Activated CD8-positive, alpha-beta memory T cell treated with anti-CD3 and anti-CD28 coated beads, Interleukin-2, amount 10 ng/mL, durations not matched to agents 7 days and 5 days (primary cell): ENCODE measurements around the gene TATDN2. TPM values are rescaled to one million over a fixed set of nuclear protein-coding genes. Genes with fewer than 3 reads are reported as not detected.
"Not testable (repeated sequence)": the region's sequence is repeated elsewhere in the genome, so short reads cannot be mapped to it uniquely, and the experiment has no call there.

Experiments used
- ATAC-seq: fragments of 150-1000 bp; cut with Tn5 transposase; one replicate; pipeline ENCODE4 v1.10.0; 2021; ENCODE audit warnings: moderate library complexity
- CTCF ChIA-PET: fragments of 350-600 bp; sonication (Branson Sonifier 250); formaldehyde crosslinking; loops from one replicate; lab custom pipeline; 2021; ENCODE audit warnings: antibody characterized with exemption; lab: Charles Lee
- DNase-seq: peaks from one replicate; pipeline ENCODE4 v3.0.0-alpha.2; 2020
- H3K27ac Mint-ChIP-seq: one replicate; pipeline ENCODE4 v1.8.0; 2021; ENCODE audit warnings: mild to moderate bottlenecking, mixed read lengths
- H3K27me3 Mint-ChIP-seq: one replicate; pipeline ENCODE4 v1.8.0; 2021; ENCODE audit warnings: mixed read lengths
- H3K36me3 Mint-ChIP-seq: one replicate; pipeline ENCODE4 v1.8.0; 2021; ENCODE audit warnings: mild to moderate bottlenecking, mixed read lengths
- H3K4me1 Mint-ChIP-seq: one replicate; pipeline ENCODE4 v1.8.0; 2021; ENCODE audit warnings: mixed read lengths
- H3K4me3 Mint-ChIP-seq: one replicate; pipeline ENCODE4 v1.8.0; 2021; ENCODE audit warnings: mild to moderate bottlenecking, moderate library complexity, mixed read lengths
- H3K9me3 Mint-ChIP-seq: one replicate; pipeline ENCODE4 v1.8.0; 2022; ENCODE audit warnings: low read depth, mixed read lengths
- total RNA-seq, 2 experiments: library from RNA; stranded (reverse); gene quantifications; one replicate each; pipeline ENCODE4 v1.2.3, GENCODE V29; 2021

Gene TATDN2
- total RNA-seq, 2 experiments from 2014 or later: 60.2 to 67.1 TPM

GRCh38 chr3:10290481-10291176, 42.4 kb downstream of the TATDN2 start:
- ATAC-seq: no peak
- Mint-ChIP-seq H3K36me3 (peaks cover 12% of the 10 kb centered on the region), H3K4me3 (no peak overlapping the region), H3K27me3 (no peaks in the 10 kb centered on the region), H3K27ac (no peak overlapping the region), H3K9me3 (no peaks in the 10 kb centered on the region), H3K4me1 (peaks cover 7% of the 10 kb centered on the region)
- no peak for DNase-seq
- CTCF ChIA-PET: interaction anchor here (0.7 kb wide), 1 partner anchor 39 kb away, joined by 3 read pairs; no protein-coding TSS in a partner anchor

- H3K4me3 Mint-ChIP-seq: no peak overlapping the region
- H3K4me1 Mint-ChIP-seq: peaks cover 4% of the 10 kb centered on the region
- ATAC-seq (no peak), DNase-seq (no peak)
- H3K36me3 Mint-ChIP-seq: peaks cover 15% of the 10 kb centered on the region
- peak overlapping the region; percentile 36 for H3K27ac Mint-ChIP-seq
- H3K9me3 Mint-ChIP-seq: no peaks in the 10 kb centered on the region
- H3K27me3 Mint-ChIP-seq: no peaks in the 10 kb centered on the region
- CTCF ChIA-PET: no interaction called here
Observed at GRCh38 chr3:10291641-10292040, 43.4 kb downstream of the TATDN2 start.

DNA sequence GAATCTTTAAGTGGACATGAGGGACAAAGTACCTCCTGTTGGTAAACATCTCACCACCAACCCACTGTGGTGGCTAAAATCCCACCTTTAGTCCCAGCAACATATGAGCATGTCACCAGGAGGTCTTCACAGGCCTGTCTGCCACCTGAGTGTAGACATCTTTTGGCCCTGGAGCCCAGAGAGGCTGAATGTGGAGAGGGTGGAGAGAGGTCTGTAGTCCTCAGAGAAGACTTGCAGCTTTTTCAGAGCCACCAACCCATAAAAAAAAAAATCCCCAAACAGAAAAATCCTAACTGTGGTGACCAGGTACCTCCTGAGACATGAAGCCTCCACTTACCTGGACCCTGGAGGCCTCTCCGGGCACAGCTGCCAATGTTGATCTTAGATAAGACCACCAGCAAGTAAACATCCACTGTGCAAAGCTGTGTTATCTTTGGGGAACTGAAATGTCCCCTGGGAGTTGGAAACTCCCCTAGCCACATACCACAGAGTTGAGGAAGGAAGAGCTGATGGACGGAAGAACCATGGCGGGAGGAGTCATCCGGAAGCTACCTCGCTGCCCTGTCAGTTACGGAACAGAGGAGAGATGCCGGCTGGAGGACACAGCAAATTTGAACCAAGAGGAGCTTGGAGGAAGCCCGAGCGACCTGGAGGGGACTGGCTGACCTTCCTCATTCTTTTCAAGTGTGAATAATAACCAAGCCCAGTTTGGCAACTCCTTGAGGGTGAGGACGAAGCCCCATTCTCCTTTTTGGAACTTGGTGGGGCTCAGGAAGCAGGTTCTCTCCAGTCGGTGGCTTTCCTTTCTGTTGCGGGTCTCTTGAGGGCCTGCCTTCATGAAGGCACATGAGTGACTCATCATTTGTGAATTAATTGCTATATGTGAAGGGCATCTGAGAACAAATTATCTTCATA, 44.5 kb downstream of the TATDN2 start, which contains the start of gene GHRL:
Gene GHRL, minus strand, starts transcription at position 443 of the 915 bp plus-strand sequence. CDS start 2,767 bp downstream, outside the sequence.
- Mint-ChIP-seq H3K4me3 (no peak within 1 kb of the TSS), H3K4me1 (peaks cover 2% of the 10 kb centered on the region), H3K27ac (no peak within 1 kb of the TSS), H3K9me3 (no peaks in the 10 kb centered on the region), H3K36me3 (peaks cover 20% of the 10 kb centered on the region), H3K27me3 (no peaks in the 10 kb centered on the region)
- DNase-seq (no peak), ATAC-seq (no peak)
- CTCF ChIA-PET: no interaction called here

DNA sequence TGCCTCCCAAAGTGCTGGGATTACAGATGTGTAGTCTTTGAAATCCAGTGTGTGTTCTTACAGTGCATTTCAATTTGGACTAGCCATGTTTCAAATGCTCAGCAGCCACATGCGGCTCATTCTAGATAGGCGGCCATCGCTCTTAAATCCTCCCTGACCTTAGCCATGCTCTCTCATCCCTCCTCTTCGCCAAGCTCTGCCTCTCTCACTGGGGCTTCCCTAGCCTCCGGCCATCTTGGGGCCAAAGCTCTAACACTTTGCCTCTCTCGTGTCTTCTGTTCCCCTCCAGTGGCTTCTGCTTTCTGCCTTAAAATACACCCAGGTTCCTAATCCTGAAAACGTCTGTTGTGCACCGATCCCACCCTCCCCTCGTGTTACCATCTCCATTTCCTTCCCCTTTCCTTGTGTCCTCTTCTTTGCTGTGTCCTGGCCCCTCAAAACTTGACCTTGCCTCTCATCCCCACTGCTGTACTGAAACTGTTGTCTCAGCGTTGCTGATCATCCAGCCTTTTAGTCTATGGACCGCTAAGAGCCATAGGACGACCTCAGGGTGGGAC, 45.8 kb downstream of the TATDN2 start:
- H3K4me3 Mint-ChIP-seq: no peak overlapping the region
- no peaks in the 10 kb centered on the region for H3K9me3 Mint-ChIP-seq
- CTCF ChIA-PET: interaction anchor here (0.8 kb wide), 2 partner anchors 348 to 361 kb away, joined by 3 read pairs; no protein-coding TSS in a partner anchor
- H3K4me1 Mint-ChIP-seq: peaks cover 6% of the 10 kb centered on the region
- H3K27me3 Mint-ChIP-seq: no peaks in the 10 kb centered on the region
- peaks cover 22% of the 10 kb centered on the region for H3K36me3 Mint-ChIP-seq
- DNase-seq (no peak), ATAC-seq (no peak)
- peak overlapping the region; percentile 16 for H3K27ac Mint-ChIP-seq

DNA sequence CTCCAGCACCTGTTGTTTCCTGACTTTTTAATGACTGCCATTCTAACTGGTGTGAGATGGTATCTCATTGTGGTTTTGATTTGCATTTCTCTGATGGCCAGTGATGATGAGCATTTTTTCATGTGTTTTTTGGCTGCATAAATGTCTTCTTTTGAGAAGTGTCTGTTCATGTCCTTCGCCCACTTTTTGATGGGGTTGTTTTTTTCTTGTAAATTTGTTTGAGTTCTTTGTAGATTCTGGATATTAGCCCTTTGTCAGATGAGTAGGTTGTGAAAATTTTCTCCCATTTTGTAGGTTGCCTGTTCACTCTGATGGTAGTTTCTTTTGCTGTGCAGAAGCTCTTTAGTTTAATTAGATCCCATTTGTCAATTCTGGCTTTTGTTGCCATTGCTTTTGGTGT, 49.8 kb downstream of the TATDN2 start:
- CTCF ChIA-PET, H3K4me3 Mint-ChIP-seq, H3K27me3 Mint-ChIP-seq, H3K27ac Mint-ChIP-seq, H3K9me3 Mint-ChIP-seq, ATAC-seq, DNase-seq: not testable (repeated sequence)
- Mint-ChIP-seq H3K4me1 (peaks cover 13% of the 10 kb centered on the region), H3K36me3 (peaks cover 36% of the 10 kb centered on the region)

DNA sequence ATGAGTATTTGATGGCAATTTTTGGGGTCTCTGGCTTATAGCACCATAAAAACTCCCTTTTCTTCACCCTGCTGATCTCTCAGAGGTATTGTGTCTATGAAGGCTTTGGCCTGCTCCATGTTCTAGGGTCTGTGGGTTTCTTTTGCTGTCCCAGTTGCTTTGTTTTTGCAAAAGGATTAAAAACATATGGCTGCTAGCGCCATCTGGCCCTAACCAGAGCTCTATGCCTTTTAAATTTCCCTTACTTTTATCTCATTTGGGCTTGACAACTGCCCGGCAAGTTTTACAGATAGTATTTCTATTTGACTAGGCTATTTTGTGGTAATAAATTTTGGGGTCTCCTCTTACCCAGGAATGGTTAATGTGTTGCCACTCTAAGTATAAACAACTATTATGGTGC, 50.9 kb downstream of the TATDN2 start:
- Mint-ChIP-seq H3K36me3 (peaks cover 45% of the 10 kb centered on the region), H3K4me1 (peaks cover 13% of the 10 kb centered on the region), H3K4me3 (no peak overlapping the region), H3K9me3 (no peaks in the 10 kb centered on the region), H3K27ac (peak overlapping the region; percentile 67), H3K27me3 (no peaks in the 10 kb centered on the region)
- DNase-seq: no peak
- CTCF ChIA-PET: interaction anchor here (1.5 kb wide), 1 partner anchor 36 kb away, joined by 6 read pairs; no protein-coding TSS in a partner anchor
- no peak for ATAC-seq

DNA sequence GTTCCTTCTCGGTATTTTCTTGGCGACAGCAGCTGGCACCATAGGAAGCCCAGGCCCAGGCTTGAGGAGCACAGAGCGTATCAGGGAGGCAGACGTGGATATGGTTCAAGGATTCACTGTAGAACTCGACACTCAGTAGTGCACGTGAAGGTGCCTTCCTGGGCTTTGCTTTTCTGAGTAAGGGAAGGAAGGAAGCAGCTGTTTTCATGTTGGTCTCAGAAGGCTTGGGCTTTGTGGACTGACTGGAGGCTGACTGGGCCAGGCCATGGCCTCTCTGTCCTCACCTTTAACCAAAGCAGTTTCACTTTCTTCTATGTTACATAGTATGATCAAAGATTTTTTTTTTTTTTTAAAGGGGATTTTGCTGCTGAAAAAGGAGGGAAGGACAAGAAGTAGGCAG, 51.4 kb downstream of the TATDN2 start:
- peak; percentile 34 for ATAC-seq
- no peaks in the 10 kb centered on the region for H3K9me3 Mint-ChIP-seq
- H3K4me3 Mint-ChIP-seq: no peak overlapping the region
- H3K27me3 Mint-ChIP-seq: no peaks in the 10 kb centered on the region
- no peak for DNase-seq
- H3K4me1 Mint-ChIP-seq: peaks cover 13% of the 10 kb centered on the region
- peak overlapping the region; percentile 67 for H3K27ac Mint-ChIP-seq
- H3K36me3 Mint-ChIP-seq: peaks cover 45% of the 10 kb centered on the region
- CTCF ChIA-PET: interaction anchor here (1.5 kb wide), 1 partner anchor 36 kb away, joined by 6 read pairs; no protein-coding TSS in a partner anchor

DNA sequence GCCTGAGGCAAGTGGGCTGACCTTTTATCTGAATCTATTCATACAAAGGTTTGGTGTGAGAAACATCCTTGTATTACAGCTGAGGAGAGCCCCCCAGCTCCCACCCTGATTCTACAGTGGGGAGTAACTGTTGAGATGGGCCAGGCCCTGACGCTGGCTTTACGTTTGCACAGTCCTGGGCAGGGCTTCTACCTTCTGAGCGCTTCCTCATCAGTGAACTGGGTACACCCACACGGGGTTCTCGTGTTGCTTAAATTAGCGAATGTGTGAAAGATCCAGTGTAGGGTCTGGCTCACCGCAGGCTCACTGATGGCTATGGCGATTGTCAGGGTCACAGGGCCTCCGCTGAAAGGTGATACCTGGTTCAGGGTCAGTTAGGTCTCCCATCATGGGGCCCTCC, 51.8 kb downstream of the TATDN2 start:
- CTCF ChIA-PET: interaction anchor here (1.5 kb wide), 1 partner anchor 36 kb away, joined by 6 read pairs; no protein-coding TSS in a partner anchor
- DNase-seq (no peak), ATAC-seq (no peak)
- Mint-ChIP-seq H3K36me3 (peaks cover 42% of the 10 kb centered on the region), H3K4me1 (peaks cover 13% of the 10 kb centered on the region), H3K9me3 (no peaks in the 10 kb centered on the region), H3K4me3 (no peak overlapping the region), H3K27ac (peak overlapping the region; percentile 67), H3K27me3 (no peaks in the 10 kb centered on the region)

DNA sequence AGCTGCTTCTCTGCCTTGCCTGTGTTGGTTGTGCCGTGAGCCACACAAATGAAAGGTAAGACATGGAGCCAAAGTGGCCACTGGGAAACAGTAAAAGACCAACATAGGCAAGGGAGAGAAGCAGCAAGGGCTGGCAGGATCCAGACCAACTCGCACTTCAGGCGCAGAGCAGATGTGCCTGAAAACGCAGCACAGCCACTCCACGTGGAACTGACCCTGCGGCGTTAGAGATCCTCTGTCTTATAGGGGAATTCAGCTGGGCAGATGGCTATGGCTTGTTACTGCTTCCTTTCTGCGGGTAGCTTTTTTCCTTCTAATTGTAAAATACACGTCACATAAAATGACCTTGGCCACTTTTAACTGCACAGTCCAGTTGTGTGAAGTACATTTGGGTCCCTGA, 54.8 kb downstream of the TATDN2 start:
- H3K36me3 Mint-ChIP-seq: peaks cover 46% of the 10 kb centered on the region
- no peak for DNase-seq
- H3K27me3 Mint-ChIP-seq: no peaks in the 10 kb centered on the region
- no peak overlapping the region for H3K27ac Mint-ChIP-seq
- peaks cover 13% of the 10 kb centered on the region for H3K4me1 Mint-ChIP-seq
- CTCF ChIA-PET: interaction anchor here (1.4 kb wide), 1 partner anchor 19 kb away, joined by 3 read pairs; no protein-coding TSS in a partner anchor
- H3K4me3 Mint-ChIP-seq: no peak overlapping the region
- no peak for ATAC-seq
- no peaks in the 10 kb centered on the region for H3K9me3 Mint-ChIP-seq

DNA sequence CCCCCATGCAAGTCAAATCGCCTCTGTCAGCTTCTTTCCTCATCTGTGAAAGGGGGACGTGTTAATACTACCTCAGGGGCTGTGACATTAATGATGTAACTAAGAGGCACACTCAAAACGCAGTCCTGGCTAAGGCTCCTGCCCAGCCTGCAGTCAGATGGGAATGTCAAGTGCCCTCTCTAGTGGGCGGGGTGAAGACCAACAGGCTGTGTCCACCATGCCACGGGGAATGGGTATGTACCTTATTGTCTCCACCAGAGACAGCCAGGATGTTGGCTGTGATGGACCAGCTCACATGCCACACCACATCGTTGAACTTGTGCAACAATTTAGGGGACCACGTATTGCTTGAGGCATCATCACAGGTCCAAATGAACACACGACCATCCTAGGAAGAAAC, 55.5 kb downstream of the TATDN2 start:
- Mint-ChIP-seq H3K4me1 (peaks cover 12% of the 10 kb centered on the region), H3K4me3 (no peak overlapping the region), H3K9me3 (no peaks in the 10 kb centered on the region), H3K27me3 (no peaks in the 10 kb centered on the region), H3K36me3 (peaks cover 50% of the 10 kb centered on the region), H3K27ac (no peak overlapping the region)
- CTCF ChIA-PET: interaction anchor here (1.4 kb wide), 1 partner anchor 18 kb away, joined by 3 read pairs; no protein-coding TSS in a partner anchor
- DNase-seq (no peak), ATAC-seq (no peak)

- peaks cover 45% of the 10 kb centered on the region for H3K36me3 Mint-ChIP-seq
- H3K4me1 Mint-ChIP-seq: peaks cover 3% of the 10 kb centered on the region
- H3K27me3 Mint-ChIP-seq: no peaks in the 10 kb centered on the region
- ATAC-seq (no peak), DNase-seq (no peak)
- no peak overlapping the region for H3K4me3 Mint-ChIP-seq
- no peak overlapping the region for H3K27ac Mint-ChIP-seq
- no peaks in the 10 kb centered on the region for H3K9me3 Mint-ChIP-seq
- CTCF ChIA-PET: interaction anchor here (0.8 kb wide), 1 partner anchor 16 kb away, joined by 3 read pairs; the partner anchor contains the start of gene SEC13
Observed at GRCh38 chr3:10304905-10305304, 56.6 kb downstream of the TATDN2 start.

GRCh38 chr3:10305331-10305902, 57.2 kb downstream of the TATDN2 start:
- H3K27me3 Mint-ChIP-seq: no peaks in the 10 kb centered on the region
- H3K4me1 Mint-ChIP-seq: peaks cover 5% of the 10 kb centered on the region
- DNase-seq: no peak
- H3K9me3 Mint-ChIP-seq: no peaks in the 10 kb centered on the region
- no peak overlapping the region for H3K27ac Mint-ChIP-seq
- no peak for ATAC-seq
- CTCF ChIA-PET: interaction anchor here (0.8 kb wide), 1 partner anchor 15 kb away, joined by 3 read pairs; the partner anchor contains the start of gene SEC13
- H3K4me3 Mint-ChIP-seq: no peak overlapping the region
- H3K36me3 Mint-ChIP-seq: peaks cover 47% of the 10 kb centered on the region
